ENCODE results near the gene ZNF385B. TPM values are rescaled to one million over a fixed set of nuclear protein-coding genes. Genes with fewer than 3 reads are reported as not detected.
A peak's percentile ranks its signal among the peaks of the same experiment; 100 is the strongest.

ZNF385B gene
- total RNA-seq, 1 experiment from 2014 or later = 0.57 TPM

DNA sequence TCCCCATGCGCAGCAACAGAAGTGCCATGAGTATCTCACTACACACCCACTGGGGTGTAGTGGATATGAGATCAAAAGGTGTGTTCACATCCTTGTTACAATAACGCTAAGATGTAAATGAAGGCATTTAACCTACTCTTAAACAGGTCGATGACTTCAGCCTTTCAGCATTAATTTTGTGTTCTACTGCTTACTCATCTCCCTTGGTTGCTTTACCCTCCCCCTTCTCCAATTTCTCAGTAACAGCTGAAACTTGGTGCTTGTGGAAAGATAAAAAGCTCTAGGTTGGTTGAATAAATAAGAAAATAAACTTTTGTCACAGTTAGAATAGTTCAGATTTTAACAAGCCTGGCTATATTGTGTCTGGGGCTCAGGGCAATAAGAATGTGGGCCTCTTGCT is 449.3 kb downstream of the ZNF385B start:
- CTCF ChIA-PET = interaction anchor here (0.6 kb wide), 1 partner anchor 35 kb away, joined by 3 read pairs; no protein-coding TSS in a partner anchor
- Mint-ChIP-seq H3K9me3 (ENCODE audit: low read depth, unreplicated experiment) (no peaks in the 10 kb centered on the region), H3K36me3 (ENCODE audit: insufficient read depth, unreplicated experiment) (peaks cover 4% of the 10 kb centered on the region), H3K4me1 (ENCODE audit: low read depth, unreplicated experiment) (peaks cover 9% of the 10 kb centered on the region), H3K4me3 (ENCODE audit: low read depth, unreplicated experiment) (no peak overlapping the region), H3K27me3 (ENCODE audit: unreplicated experiment) (no peaks in the 10 kb centered on the region), H3K27ac (ENCODE audit: unreplicated experiment) (no peak overlapping the region)
- no peak for DNase-seq
- TF ChIP-seq, protein P1, sequence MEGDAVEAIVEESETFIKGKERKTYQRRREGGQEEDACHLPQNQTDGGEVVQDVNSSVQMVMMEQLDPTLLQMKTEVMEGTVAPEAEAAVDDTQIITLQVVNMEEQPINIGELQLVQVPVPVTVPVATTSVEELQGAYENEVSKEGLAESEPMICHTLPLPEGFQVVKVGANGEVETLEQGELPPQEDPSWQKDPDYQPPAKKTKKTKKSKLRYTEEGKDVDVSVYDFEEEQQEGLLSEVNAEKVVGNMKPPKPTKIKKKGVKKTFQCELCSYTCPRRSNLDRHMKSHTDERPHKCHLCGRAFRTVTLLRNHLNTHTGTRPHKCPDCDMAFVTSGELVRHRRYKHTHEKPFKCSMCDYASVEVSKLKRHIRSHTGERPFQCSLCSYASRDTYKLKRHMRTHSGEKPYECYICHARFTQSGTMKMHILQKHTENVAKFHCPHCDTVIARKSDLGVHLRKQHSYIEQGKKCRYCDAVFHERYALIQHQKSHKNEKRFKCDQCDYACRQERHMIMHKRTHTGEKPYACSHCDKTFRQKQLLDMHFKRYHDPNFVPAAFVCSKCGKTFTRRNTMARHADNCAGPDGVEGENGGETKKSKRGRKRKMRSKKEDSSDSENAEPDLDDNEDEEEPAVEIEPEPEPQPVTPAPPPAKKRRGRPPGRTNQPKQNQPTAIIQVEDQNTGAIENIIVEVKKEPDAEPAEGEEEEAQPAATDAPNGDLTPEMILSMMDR (IDR thresholded peaks at IDR 0.05; ENCODE audit: unreplicated experiment) = no peak
- no TSS peak for BruUV-seq (replicated peaks)
- intact Hi-C loops (cut with micrococcal nuclease; ENCODE audit: unreplicated experiment) = loop anchor here (5.0 kb wide), 1 partner anchor 195 kb away; no protein-coding TSS in a partner anchor

DNA sequence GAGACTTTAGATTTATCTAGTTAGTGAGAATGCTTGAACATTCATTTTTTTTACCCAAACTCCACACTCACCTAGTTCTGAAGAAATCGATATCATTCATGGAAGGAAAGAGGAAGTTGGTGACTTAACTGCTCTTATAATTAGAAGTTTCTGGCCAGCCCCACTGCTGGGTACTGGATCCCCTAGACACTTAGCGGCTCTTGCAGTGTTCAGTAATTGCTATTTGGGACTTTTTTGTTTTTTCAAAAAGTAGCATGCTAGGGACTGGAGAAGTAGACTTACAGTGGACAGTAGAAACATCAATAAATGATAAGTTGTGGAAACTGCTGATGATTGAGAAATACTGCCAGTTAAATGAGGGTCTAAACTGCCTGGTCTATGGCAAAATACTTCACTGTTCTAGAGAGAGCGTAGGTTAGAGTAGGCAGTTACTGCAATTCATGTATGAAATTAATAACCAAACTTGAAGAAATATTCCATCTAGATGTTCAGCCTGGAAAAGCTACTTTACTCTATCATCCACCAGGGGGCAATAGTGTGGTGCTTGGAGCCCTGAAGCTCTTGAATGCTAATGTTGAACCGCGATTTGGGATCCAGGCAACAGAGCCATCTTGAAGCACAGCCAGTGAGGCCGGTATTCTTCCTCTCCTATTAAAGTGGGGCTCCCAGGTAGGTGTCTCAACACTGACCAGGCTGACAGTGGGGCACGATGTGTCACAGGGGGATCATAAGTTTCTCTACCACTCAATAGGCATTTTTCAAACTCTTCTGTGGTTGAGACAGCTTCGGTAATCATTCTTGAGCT is 450.7 kb downstream of the ZNF385B start:
- DNase-seq = peak; percentile 67
- Mint-ChIP-seq H3K27ac (ENCODE audit: unreplicated experiment) (no peak overlapping the region), H3K36me3 (ENCODE audit: insufficient read depth, unreplicated experiment) (peaks cover 4% of the 10 kb centered on the region), H3K27me3 (ENCODE audit: unreplicated experiment) (no peaks in the 10 kb centered on the region), H3K4me1 (ENCODE audit: low read depth, unreplicated experiment) (peaks cover 9% of the 10 kb centered on the region), H3K4me3 (ENCODE audit: low read depth, unreplicated experiment) (no peak overlapping the region), H3K9me3 (ENCODE audit: low read depth, unreplicated experiment) (no peaks in the 10 kb centered on the region)
- CTCF ChIA-PET = interaction anchor here (1.0 to 1.1 kb wide), 2 partner anchors 12 to 57 kb away, joined by 3 to 6 read pairs; no protein-coding TSS in a partner anchor
- intact Hi-C loops (cut with micrococcal nuclease; ENCODE audit: unreplicated experiment) = loop anchor here (1.0 to 5.0 kb wide), 2 partner anchors 193 to 341 kb away; no protein-coding TSS in a partner anchor
- TF ChIP-seq, protein P1 (IDR thresholded peaks at IDR 0.05; ENCODE audit: unreplicated experiment) = peak; percentile 84
- no TSS peak for BruUV-seq (replicated peaks)

DNA sequence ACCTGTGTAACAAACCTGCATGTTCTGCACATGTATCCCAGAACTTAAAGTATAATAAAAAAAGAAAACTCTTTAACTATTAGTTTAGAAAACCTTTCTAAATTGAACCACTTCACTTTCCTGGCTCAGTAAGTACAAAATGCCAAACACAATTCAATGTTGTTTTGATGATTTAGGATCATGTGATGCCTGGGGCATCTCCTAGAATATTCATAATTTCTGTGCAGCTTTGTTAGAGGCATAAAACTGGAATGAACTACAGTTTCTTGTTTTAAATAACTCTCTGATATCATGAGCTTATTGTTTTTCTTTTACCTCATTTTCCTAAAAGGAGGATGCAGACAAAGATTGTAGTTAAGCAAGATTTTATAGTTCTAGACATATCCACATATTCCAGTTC is 457.8 kb downstream of the ZNF385B start:
- H3K27me3 Mint-ChIP-seq (ENCODE audit: unreplicated experiment) = no peaks in the 10 kb centered on the region
- peaks cover 4% of the 10 kb centered on the region for H3K36me3 Mint-ChIP-seq (ENCODE audit: insufficient read depth, unreplicated experiment)
- intact Hi-C loops (cut with micrococcal nuclease; ENCODE audit: unreplicated experiment) = no loop called here
- TF ChIP-seq, protein P1 (IDR thresholded peaks at IDR 0.05; ENCODE audit: unreplicated experiment) = no peak
- CTCF ChIA-PET = no interaction called here
- peaks cover 3% of the 10 kb centered on the region for H3K9me3 Mint-ChIP-seq (ENCODE audit: low read depth, unreplicated experiment)
- H3K4me3 Mint-ChIP-seq (ENCODE audit: low read depth, unreplicated experiment) = no peak overlapping the region
- no peak for DNase-seq
- no TSS peak for BruUV-seq (replicated peaks)
- H3K4me1 Mint-ChIP-seq (ENCODE audit: low read depth, unreplicated experiment) = no peaks in the 10 kb centered on the region
- no peak overlapping the region for H3K27ac Mint-ChIP-seq (ENCODE audit: unreplicated experiment)

DNA sequence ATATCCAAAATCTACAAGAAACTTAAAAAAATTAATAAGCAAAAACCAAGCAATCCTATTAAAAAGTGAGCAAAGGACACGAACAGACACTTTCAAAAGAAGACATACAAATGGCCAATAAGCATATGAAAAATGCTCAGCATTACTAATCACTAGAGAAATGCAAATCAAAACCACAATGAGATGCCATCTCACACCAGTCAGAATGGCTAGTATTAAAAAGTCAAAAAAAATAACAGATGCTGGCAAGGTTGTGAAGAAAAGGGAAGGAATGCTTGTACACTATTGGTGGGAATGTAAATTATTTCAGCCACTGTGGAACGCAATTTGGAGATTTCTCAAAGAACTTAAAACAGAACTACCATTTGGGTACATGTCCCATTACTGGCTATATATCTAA is 467.9 kb downstream of the ZNF385B start:
- TF ChIP-seq, protein P1 (IDR thresholded peaks at IDR 0.05; ENCODE audit: unreplicated experiment) = no peak
- CTCF ChIA-PET = no interaction called here
- Mint-ChIP-seq H3K9me3 (ENCODE audit: low read depth, unreplicated experiment) (peaks cover 6% of the 10 kb centered on the region), H3K4me3 (ENCODE audit: low read depth, unreplicated experiment) (no peak overlapping the region), H3K36me3 (ENCODE audit: insufficient read depth, unreplicated experiment) (no peaks in the 10 kb centered on the region), H3K27me3 (ENCODE audit: unreplicated experiment) (no peaks in the 10 kb centered on the region), H3K27ac (ENCODE audit: unreplicated experiment) (no peak overlapping the region), H3K4me1 (ENCODE audit: low read depth, unreplicated experiment) (no peaks in the 10 kb centered on the region)
- DNase-seq = no peak
- no TSS peak for BruUV-seq (replicated peaks)
- intact Hi-C loops (cut with micrococcal nuclease; ENCODE audit: unreplicated experiment) = no loop called here

Small RNA genes within 50 kb of the gene (microRNA-seq; reads per million reads assigned to microRNA genes)
- gene MIR1258 = not detected

Other genes with a start within 250 kb of the ZNF385B start
- 19.1 and 20.5 TPM in 2 replicates for gene CWC22, start 145.7 kb upstream of the ZNF385B start, total RNA-seq (2022)

Data from Calu3 (cell line).